ENCODE results near the gene NDEL1. TPM values are rescaled to one million over a fixed set of nuclear protein-coding genes. Genes with fewer than 3 reads are reported as not detected.

Gene NDEL1
- total RNA-seq, 1 experiment from 2014 or later: 38.4 TPM

- H3K14ac ChIP-seq (ENCODE audit: insufficient read depth, low read length): no peak overlapping the region
- H3K9me3 ChIP-seq (ENCODE audit: control insufficient read depth, low read depth, low read length): no peaks in the 10 kb centered on the region
- no peak overlapping the region for H2BK15ac ChIP-seq (ENCODE audit: low read depth, low read length)
- WGBS (ENCODE audit: extremely low coverage, insufficient read length, low lambda C conversion rate): no CpG with 5 or more reads among the region's 15 CpGs
- H2BK5ac ChIP-seq (ENCODE audit: insufficient read length, low read length): no peak overlapping the region
- Mint-ChIP-seq H3K27me3 (ENCODE audit: low read depth) (no peaks in the 10 kb centered on the region), H3K36me3 (ENCODE audit: insufficient read depth in 1 of 3, low read depth in 3 of 3) (peaks cover 34 to 84% (median 68%) of the 10 kb centered on the region in 3 experiments; a peak in 6 of 7 replicates), H3K4me3 (no peak overlapping the region), H3K27ac (peak overlapping the region in 2 of 3 experiments; percentile 38 to 59; a peak in 2 of 7 replicates), H3K9me3 (no peaks in the 10 kb centered on the region), H3K4me1 (no peaks in the 10 kb centered on the region)
- H4K5ac ChIP-seq (ENCODE audit: insufficient read length, low read depth, low read length): no peak overlapping the region
- no peak overlapping the region for H2BK12ac ChIP-seq (ENCODE audit: insufficient read length, low read depth, low read length)
- H3K23ac ChIP-seq (ENCODE audit: insufficient read length, low read depth, low read length): no peak overlapping the region
- no peak overlapping the region for H2BK20ac ChIP-seq (ENCODE audit: low read depth, low read length, poor library complexity, severe bottlenecking)
- peaks cover 3% of the 10 kb centered on the region for H4K20me1 ChIP-seq (ENCODE audit: control insufficient read depth, insufficient read depth, insufficient read length)
- no peaks in the 10 kb centered on the region for H3K27me3 ChIP-seq (ENCODE audit: insufficient read depth, low read length)
- H3K4me1 ChIP-seq (ENCODE audit: insufficient read depth, low read length): no peaks in the 10 kb centered on the region
- no peak for TF ChIP-seq CTCF (conservative IDR thresholded peaks at IDR 0.05)
- no peaks in the 10 kb centered on the region for H3K79me2 ChIP-seq (ENCODE audit: insufficient read depth, low read length)
- H3K56ac ChIP-seq (ENCODE audit: insufficient read length, low read depth, low read length): no peak overlapping the region
- no peak overlapping the region for H3K4me2 ChIP-seq (ENCODE audit: insufficient read depth, insufficient read length, low read length)
- H3K9ac ChIP-seq (ENCODE audit: extremely low read depth, insufficient read length, low read length): no peak overlapping the region
- no peak overlapping the region for H4K8ac ChIP-seq (replicated peaks; ENCODE audit: insufficient read length, low read depth, low read length)
- no peak overlapping the region for H2AK5ac ChIP-seq (ENCODE audit: insufficient read length, low read length)
- no peak overlapping the region for H3K27ac ChIP-seq (ENCODE audit: insufficient read length, low read depth, low read length)
- no peak overlapping the region for H3K4ac ChIP-seq (ENCODE audit: low read depth, low read length)
- H4K91ac ChIP-seq (ENCODE audit: insufficient read length, low read depth, low read length): no peak overlapping the region
- no peak overlapping the region for H3K18ac ChIP-seq (ENCODE audit: insufficient read length, low read depth, low read length)
- no peaks in the 10 kb centered on the region for H3K23me2 ChIP-seq (ENCODE audit: insufficient read length, low read depth, low read length, poor library complexity, severe bottlenecking)
- peak; percentile 30 for DNase-seq
- no peak overlapping the region for H2BK120ac ChIP-seq (ENCODE audit: low read depth, low read length, poor library complexity, severe bottlenecking)
- H3T11ph ChIP-seq (ENCODE audit: low read length): no peak overlapping the region
- no peak overlapping the region for H2AFZ ChIP-seq (ENCODE audit: low read length)
- H3K79me1 ChIP-seq (ENCODE audit: insufficient read depth, low read depth, low read length, poor library complexity, severe bottlenecking): no peaks in the 10 kb centered on the region
Observed at GRCh38 chr17:8474826-8475225, 39.1 kb downstream of the NDEL1 start.

Measured in H9 (cell line).